ENCODE measurements around the gene RBMS1. TPM values are rescaled to one million over a fixed set of nuclear protein-coding genes. Genes with fewer than 3 reads are reported as not detected.

RBMS1 gene
- total and polyA plus RNA-seq, 2 of the 13 experiments (the other 11 are each of a cell fraction or from before 2014, with no cell fraction given), result 55.5 to 110 TPM

DNA sequence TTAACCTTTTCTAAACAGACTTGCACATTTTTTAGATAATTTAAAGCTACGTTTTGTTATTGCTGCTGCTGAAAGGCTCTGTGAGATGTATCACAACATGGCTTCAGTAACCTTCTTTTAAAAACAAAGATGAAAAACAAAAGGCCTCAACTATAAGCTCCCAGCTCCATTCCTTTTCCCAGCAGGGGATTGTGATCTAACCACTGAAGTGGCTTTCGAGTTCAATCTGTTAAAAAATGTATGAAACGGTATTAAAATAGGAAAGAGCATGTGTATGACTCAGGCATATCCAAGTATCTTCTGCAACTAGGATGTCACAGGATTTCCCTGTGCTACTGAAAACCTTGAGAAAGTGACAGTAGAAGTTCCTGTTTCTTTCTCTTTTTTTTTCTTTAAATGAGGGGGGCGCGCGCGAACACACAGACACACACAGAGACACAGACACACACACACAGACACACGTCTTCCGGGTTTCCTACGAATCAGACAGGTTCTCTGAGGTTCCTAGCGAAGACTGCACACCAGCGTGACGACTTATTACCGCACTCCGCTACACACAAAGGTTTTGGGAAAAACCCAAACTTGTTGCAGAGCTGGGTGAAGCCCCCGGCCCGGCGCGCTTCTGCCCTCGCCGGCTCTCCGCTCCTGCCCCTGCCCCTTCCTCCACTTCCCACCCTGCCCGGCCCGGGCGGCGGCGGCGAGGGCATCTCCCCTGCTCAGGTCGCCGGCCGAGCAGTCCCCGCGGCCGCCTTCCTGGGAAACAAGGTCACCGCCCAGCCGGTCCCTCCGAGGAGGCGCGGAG is 86.8 kb downstream of the RBMS1 start (continued):
- TF ChIP-seq, protein P1, sequence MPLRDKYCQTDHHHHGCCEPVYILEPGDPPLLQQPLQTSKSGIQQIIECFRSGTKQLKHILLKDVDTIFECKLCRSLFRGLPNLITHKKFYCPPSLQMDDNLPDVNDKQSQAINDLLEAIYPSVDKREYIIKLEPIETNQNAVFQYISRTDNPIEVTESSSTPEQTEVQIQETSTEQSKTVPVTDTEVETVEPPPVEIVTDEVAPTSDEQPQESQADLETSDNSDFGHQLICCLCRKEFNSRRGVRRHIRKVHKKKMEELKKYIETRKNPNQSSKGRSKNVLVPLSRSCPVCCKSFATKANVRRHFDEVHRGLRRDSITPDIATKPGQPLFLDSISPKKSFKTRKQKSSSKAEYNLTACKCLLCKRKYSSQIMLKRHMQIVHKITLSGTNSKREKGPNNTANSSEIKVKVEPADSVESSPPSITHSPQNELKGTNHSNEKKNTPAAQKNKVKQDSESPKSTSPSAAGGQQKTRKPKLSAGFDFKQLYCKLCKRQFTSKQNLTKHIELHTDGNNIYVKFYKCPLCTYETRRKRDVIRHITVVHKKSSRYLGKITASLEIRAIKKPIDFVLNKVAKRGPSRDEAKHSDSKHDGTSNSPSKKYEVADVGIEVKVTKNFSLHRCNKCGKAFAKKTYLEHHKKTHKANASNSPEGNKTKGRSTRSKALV (CRISPR knock-in tag; IDR thresholded peaks at IDR 0.05), result 0 out of 2 replicates have a peak, but pooled peaks have one; percentile 9
- no peak for TF ChIP-seq ZNF619 (CRISPR knock-in tag; IDR thresholded peaks at IDR 0.05)
- peak; percentile 16; the same call in 1 of the 2 replicates for TF ChIP-seq ELF3 (CRISPR knock-in tag; IDR thresholded peaks at IDR 0.05)
- TF ChIP-seq, protein P2, sequence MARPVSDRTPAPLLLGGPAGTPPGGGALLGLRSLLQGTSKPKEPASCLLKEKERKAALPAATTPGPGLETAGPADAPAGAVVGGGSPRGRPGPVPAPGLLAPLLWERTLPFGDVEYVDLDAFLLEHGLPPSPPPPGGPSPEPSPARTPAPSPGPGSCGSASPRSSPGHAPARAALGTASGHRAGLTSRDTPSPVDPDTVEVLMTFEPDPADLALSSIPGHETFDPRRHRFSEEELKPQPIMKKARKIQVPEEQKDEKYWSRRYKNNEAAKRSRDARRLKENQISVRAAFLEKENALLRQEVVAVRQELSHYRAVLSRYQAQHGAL (CRISPR knock-in tag; IDR thresholded peaks at IDR 0.05; ENCODE audit: not compliant biosample characterization), result no peak
- TF ChIP-seq SP4 (CRISPR knock-in tag; IDR thresholded peaks at IDR 0.05), result no peak
- TF ChIP-seq ARNT (IDR thresholded peaks at IDR 0.05), result no peak
- 0 out of 2 replicates have a peak, but pooled peaks have one; percentile 2 for TF ChIP-seq RARA (CRISPR knock-in tag; IDR thresholded peaks at IDR 0.05)
- TF ChIP-seq ZNF629 (CRISPR knock-in tag; conservative IDR thresholded peaks at IDR 0.05), result 0 out of 2 replicates have a peak, but pooled peaks have one; percentile 4
- no peak for TF ChIP-seq ZNF615 (CRISPR knock-in tag; IDR thresholded peaks at IDR 0.05; ENCODE audit: borderline replicate concordance)
- no peak for TF ChIP-seq TRIM24 (CRISPR knock-in tag; IDR thresholded peaks at IDR 0.05)
- no peak for TF ChIP-seq ADNP (CRISPR knock-in tag; IDR thresholded peaks at IDR 0.05)
- TF ChIP-seq ZNF879 (CRISPR knock-in tag; IDR thresholded peaks at IDR 0.05), result no peak
- TF ChIP-seq ZNF589 (CRISPR knock-in tag; conservative IDR thresholded peaks at IDR 0.05), result no peak
- TF ChIP-seq ZSCAN12 (CRISPR knock-in tag; IDR thresholded peaks at IDR 0.05), result no peak
- TF ChIP-seq ZNF460 (CRISPR knock-in tag; IDR thresholded peaks at IDR 0.05; ENCODE audit: borderline replicate concordance), result no peak
- no peak for TF ChIP-seq THAP11 (CRISPR knock-in tag; IDR thresholded peaks at IDR 0.05)
- TF ChIP-seq MIER3 (CRISPR knock-in tag; IDR thresholded peaks at IDR 0.05; ENCODE audit: borderline replicate concordance), result no peak
- TF ChIP-seq HMG20A (CRISPR knock-in tag; IDR thresholded peaks at IDR 0.05; ENCODE audit: borderline replicate concordance), result no peak
- TF ChIP-seq SAP130 (CRISPR knock-in tag; IDR thresholded peaks at IDR 0.05; ENCODE audit: low read depth), result peak; percentile 59
- no peak for TF ChIP-seq ZNF768 (CRISPR knock-in tag; IDR thresholded peaks at IDR 0.05)
- no peak for TF ChIP-seq AGO1 (IDR thresholded peaks at IDR 0.05; ENCODE audit: low read depth, low read length, poor library complexity, severe bottlenecking)
- TF ChIP-seq ZNF878 (CRISPR knock-in tag; IDR thresholded peaks at IDR 0.05), result no peak
- TF ChIP-seq ZNF329 (CRISPR knock-in tag; IDR thresholded peaks at IDR 0.05; ENCODE audit: low read depth), result no peak
- TF ChIP-seq NFRKB (IDR thresholded peaks at IDR 0.05), result no peak
- no peak for TF ChIP-seq MED8 (CRISPR knock-in tag; IDR thresholded peaks at IDR 0.05; ENCODE audit: insufficient replicate concordance)
- TF ChIP-seq MEF2D (CRISPR knock-in tag; IDR thresholded peaks at IDR 0.05), result no peak
- no peak for TF ChIP-seq FOSL2 (CRISPR knock-in tag; IDR thresholded peaks at IDR 0.05)
- TF ChIP-seq RFXANK (CRISPR knock-in tag; IDR thresholded peaks at IDR 0.05), result no peak
- TF ChIP-seq ATRX (CRISPR knock-in tag; IDR thresholded peaks at IDR 0.05; ENCODE audit: borderline replicate concordance), result no peak
- no peak for TF ChIP-seq ZNF850 (CRISPR knock-in tag; conservative IDR thresholded peaks at IDR 0.05)
- no peak for TF ChIP-seq MIER2 (CRISPR knock-in tag; IDR thresholded peaks at IDR 0.05)
- TF ChIP-seq MAF1 (CRISPR knock-in tag; IDR thresholded peaks at IDR 0.05; ENCODE audit: borderline replicate concordance), result no peak
- no peak for TF ChIP-seq CAMTA2 (CRISPR knock-in tag; IDR thresholded peaks at IDR 0.05; ENCODE audit: borderline replicate concordance)

Measured in HepG2 (cell line).